ENCODE measurements around the gene CPSF3. TPM values are rescaled to one million over a fixed set of nuclear protein-coding genes. Genes with fewer than 3 reads are reported as not detected.

CPSF3 gene
- total and polyA plus RNA-seq, 2 of the 8 experiments (the other 6 are each of a cell fraction or from before 2014, with no cell fraction given), result 44.5 to 93.3 TPM

- peaks cover 0 to 3% of the 10 kb centered on the region in 2 experiments for H4K20me1 ChIP-seq (replicated peaks in 1 of 2; ENCODE audit: control insufficient read depth in 1 of 2, insufficient read depth in 2 of 2, low read length in 2 of 2)
- H3K4me3 ChIP-seq (ENCODE audit: extremely low read depth in 1 of 4, insufficient read depth in 2 of 4, low read depth in 3 of 4, low read length in 4 of 4), result no peak overlapping the region; a peak in 1 of 8 replicates
- no peak overlapping the region for H3K18ac ChIP-seq (ENCODE audit: extremely low read depth, low read length)
- no peak overlapping the region for H2BK5ac ChIP-seq (ENCODE audit: low read depth, low read length)
- no peak overlapping the region for H2BK20ac ChIP-seq (ENCODE audit: low read length)
- no peak overlapping the region for H3K56ac ChIP-seq (replicated peaks; ENCODE audit: insufficient read length, low read depth, low read length)
- H2AK5ac ChIP-seq (ENCODE audit: low read depth, low read length), result no peak overlapping the region
- no peak overlapping the region for H2BK120ac ChIP-seq (replicated peaks; ENCODE audit: low read depth, low read length)
- no peak overlapping the region for H2BK15ac ChIP-seq (ENCODE audit: low read length)
- no peaks in the 10 kb centered on the region for H3K23me2 ChIP-seq (ENCODE audit: low read depth, low read length)
- H3K4me1 ChIP-seq (replicated peaks in 1 of 4; ENCODE audit: control insufficient read depth in 3 of 4, insufficient read depth in 4 of 4, low read length in 3 of 4), result no peaks in the 10 kb centered on the region
- FAIRE-seq, result no peak
- ChIA-PET CTCF (ENCODE audit: partially characterized antibody) (interaction anchor here (0.6 kb wide), 1 partner anchor 18 kb away, joined by 3 read pairs; no protein-coding TSS in a partner anchor), POLR2A (ENCODE audit: partially characterized antibody) (interaction anchor here (3.0 kb wide), 1 partner anchor 12 kb away, joined by 7 read pairs; no protein-coding TSS in a partner anchor)
- no peak overlapping the region for H2BK12ac ChIP-seq (ENCODE audit: low read depth, low read length)
- no peaks in the 10 kb centered on the region for H3K79me2 ChIP-seq (ENCODE audit: control insufficient read depth in 1 of 2, insufficient read depth in 2 of 2, low read length in 2 of 2)
- no peak overlapping the region for H2AFZ ChIP-seq (ENCODE audit: low read length)
- H3K14ac ChIP-seq (ENCODE audit: insufficient read length), result no peak overlapping the region
- no peak overlapping the region for H3K4ac ChIP-seq (replicated peaks; ENCODE audit: insufficient read length, low read depth, low read length)
- H3K27ac ChIP-seq (ENCODE audit: low read depth, low read length), result peak overlapping the region; percentile 40; the same call in 1 of the 2 replicates
- 86% methylated on average over 4 of the region's 4 CpGs; no CpG with 5 or more reads in 1 of the 2 experiments for WGBS, 2 experiments (ENCODE audit: extremely low coverage in 1 of 2, insufficient coverage in 1 of 2, insufficient read length in 1 of 2, insufficient replicate concordance in 2 of 2, low coverage in 1 of 2, low lambda C conversion rate in 2 of 2, missing lambda C conversion rate in 1 of 2)
- no peak overlapping the region for H4K5ac ChIP-seq (ENCODE audit: insufficient read length, low read depth, low read length)
- no peaks in the 10 kb centered on the region for H3K9me3 ChIP-seq (ENCODE audit: insufficient read depth in 2 of 2, low read depth in 1 of 2, low read length in 1 of 2)
- H3K36me3 ChIP-seq (ENCODE audit: control insufficient read depth in 2 of 4, insufficient read depth in 4 of 4, low read length in 3 of 4), result peaks cover 11 to 39% (median 26%) of the 10 kb centered on the region in 4 experiments; a peak in 7 of 8 replicates
- no peak overlapping the region for H3K4me2 ChIP-seq (ENCODE audit: insufficient read depth in 1 of 2, low read depth in 2 of 2, low read length in 2 of 2)
- no peak overlapping the region for H4K91ac ChIP-seq (replicated peaks; ENCODE audit: insufficient read length, low read length)
- H4K8ac ChIP-seq (ENCODE audit: extremely low read depth, insufficient read depth, low read length), result no peak overlapping the region
- no peaks in the 10 kb centered on the region for H3K79me1 ChIP-seq (ENCODE audit: low read depth, low read length)
- DNase-seq (ENCODE audit: low read depth in 1 of 2, low spot score in 2 of 2), result no peak
- H3K27me3 ChIP-seq (replicated peaks in 1 of 4; ENCODE audit: control insufficient read depth in 3 of 4, extremely low read depth in 1 of 4, insufficient read depth in 3 of 4, low read length in 3 of 4), result no peaks in the 10 kb centered on the region
- no peak overlapping the region for H3K23ac ChIP-seq (ENCODE audit: insufficient read length)
- H3K9ac ChIP-seq (replicated peaks in 1 of 4; ENCODE audit: extremely low read depth in 1 of 4, low read depth in 3 of 4, low read length in 3 of 4), result no peak overlapping the region
- TF ChIP-seq SRF (IDR thresholded peaks at IDR 0.05; ENCODE audit: low read depth, low read length), result no peak
- TF ChIP-seq CTBP2 (IDR thresholded peaks at IDR 0.05; ENCODE audit: borderline replicate concordance, insufficient read depth, insufficient read length, low read length), result no peak
- no peak for TF ChIP-seq HDAC2 (IDR thresholded peaks at IDR 0.05; ENCODE audit: borderline replicate concordance in 1 of 2, low read depth in 2 of 2, low read length in 2 of 2)
- no peak for TF ChIP-seq FOSL1 (IDR thresholded peaks at IDR 0.05; ENCODE audit: insufficient read depth, low read depth, low read length)
- TF ChIP-seq NRF1 (IDR thresholded peaks at IDR 0.05; ENCODE audit: low read depth, low read length), result no peak
- no peak for TF ChIP-seq SIN3A (conservative IDR thresholded peaks at IDR 0.05 in 1 of 2, IDR thresholded peaks at IDR 0.05 in 1 of 2; ENCODE audit: low read depth in 1 of 2, low read length in 2 of 2)
- TF ChIP-seq SAP30 (IDR thresholded peaks at IDR 0.05; ENCODE audit: insufficient read depth, insufficient replicate concordance, low read length), result no peak
- TF ChIP-seq HDAC6 (IDR thresholded peaks at IDR 0.05; ENCODE audit: low read depth, low read length), result no peak
- TF ChIP-seq TEAD4 (IDR thresholded peaks at IDR 0.05; ENCODE audit: low read depth, low read length), result no peak
- no peak for TF ChIP-seq CHD1 (IDR thresholded peaks at IDR 0.05; ENCODE audit: low read depth, low read length)
- TF ChIP-seq GTF2F1 (IDR thresholded peaks at IDR 0.05; ENCODE audit: borderline replicate concordance, low read depth, low read length), result no peak
- TF ChIP-seq JUN (IDR thresholded peaks at IDR 0.05; ENCODE audit: low read depth, low read length), result no peak
- TF ChIP-seq SUZ12 (IDR thresholded peaks at IDR 0.05; ENCODE audit: low read length), result no peak
These were observed 73.6 kb downstream of the CPSF3 start for GRCh38 chr2:9497017-9497416.
